Epithelial cell of esophagus (primary cell): ENCODE data around the gene ABCA12.
"Not testable (repeated sequence)": the region's sequence is repeated elsewhere in the genome, so short reads cannot be mapped to it uniquely, and the experiment has no call there.

Source experiments
- DNase-seq: peaks from one replicate; pipeline ENCODE4 v3.0.0; 2010; ENCODE audit warnings: low read depth
- H3K4me3 ChIP-seq: 2 replicates; pipeline ENCODE4 v1.5.1; 2011; ENCODE audit warnings: mild to moderate bottlenecking, low read length, control low read depth
- CTCF ChIP-seq: IDR thresholded peaks from 2 replicates; pipeline ENCODE4 v1.5.1; 2011; ENCODE audit warnings: low read depth, mild to moderate bottlenecking, low read length, control low read depth, inconsistent platforms; ENCODE audit not compliant: insufficient read depth; ENCODE audit errors: missing control alignments

The ABCA12 gene

DNA sequence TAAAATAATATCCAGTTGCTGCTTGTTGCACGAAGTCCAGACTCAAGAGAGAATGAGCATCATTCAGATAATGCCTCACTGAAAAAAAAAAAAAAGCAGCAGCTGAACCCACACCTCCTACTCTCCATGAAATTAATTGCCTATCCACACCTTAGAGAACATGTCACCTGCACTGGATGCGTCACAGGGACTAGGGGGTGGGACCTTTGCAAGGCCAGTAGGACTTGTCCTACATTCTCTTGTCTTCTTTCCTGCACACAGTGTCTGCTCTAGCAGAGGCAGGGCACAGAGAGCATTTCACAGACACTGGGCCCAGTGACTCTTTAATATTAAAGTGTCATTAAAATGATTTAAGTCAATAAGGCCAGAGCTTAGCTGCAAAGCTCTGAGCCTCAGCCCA is at the start of gene ABCA12:
TSS of gene ABCA12 (minus strand) at position 148 of the 400 bp plus-strand sequence. CDS start 418 bp downstream, outside the sequence.
- TF ChIP-seq CTCF = no peak
- H3K4me3 ChIP-seq = peak within 1 kb of the TSS; percentile 62
- peak; percentile 78 for DNase-seq

DNA sequence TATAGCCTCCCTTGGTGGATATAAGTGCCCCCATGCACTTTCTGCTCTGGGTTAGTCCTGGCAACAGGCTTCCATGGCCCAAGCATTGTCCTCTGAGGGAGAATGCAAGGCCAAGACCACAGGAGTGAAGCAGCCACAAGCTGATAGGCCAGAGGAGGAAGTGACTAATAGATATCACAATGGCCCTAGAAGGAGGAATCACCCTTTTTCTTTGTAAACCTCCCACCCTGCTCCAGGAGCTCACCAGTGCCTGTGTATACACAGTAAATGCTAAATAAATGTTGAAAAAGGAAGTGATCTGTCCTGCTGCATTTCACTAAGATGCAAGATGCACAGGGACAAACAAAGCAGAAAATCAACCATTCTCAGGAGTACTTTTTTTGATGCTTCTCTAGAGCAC is 49.7 kb upstream of the ABCA12 start:
- DNase-seq = no peak
- H3K4me3 ChIP-seq = no peak overlapping the region
- no peak for TF ChIP-seq CTCF

GRCh38 chr2:215186021-215186420 is 47.6 kb upstream of the ABCA12 start:
- no peak for TF ChIP-seq CTCF
- no peak for DNase-seq
- H3K4me3 ChIP-seq = no peak overlapping the region

DNA sequence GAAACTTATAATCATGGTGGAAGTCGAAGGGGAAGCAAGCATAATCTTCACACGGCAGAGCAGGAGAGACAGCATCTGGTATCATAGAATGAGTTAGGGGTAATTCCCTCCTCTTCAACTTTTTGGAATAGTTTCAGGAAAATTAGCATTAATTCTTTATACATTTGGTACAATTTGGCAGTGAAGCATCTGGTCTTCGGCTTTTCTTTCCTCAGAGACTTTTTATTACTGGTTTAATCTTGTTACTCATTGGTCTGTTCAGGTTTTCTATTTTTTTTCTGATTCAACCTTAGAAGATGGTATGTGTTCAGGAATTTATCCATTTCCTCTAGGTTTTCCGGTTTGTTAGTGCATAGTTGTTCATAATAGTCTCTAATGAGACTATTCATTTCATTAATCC is 39.7 kb upstream of the ABCA12 start:
- DNase-seq = no peak
- no peak overlapping the region for H3K4me3 ChIP-seq
- no peak for TF ChIP-seq CTCF

DNA sequence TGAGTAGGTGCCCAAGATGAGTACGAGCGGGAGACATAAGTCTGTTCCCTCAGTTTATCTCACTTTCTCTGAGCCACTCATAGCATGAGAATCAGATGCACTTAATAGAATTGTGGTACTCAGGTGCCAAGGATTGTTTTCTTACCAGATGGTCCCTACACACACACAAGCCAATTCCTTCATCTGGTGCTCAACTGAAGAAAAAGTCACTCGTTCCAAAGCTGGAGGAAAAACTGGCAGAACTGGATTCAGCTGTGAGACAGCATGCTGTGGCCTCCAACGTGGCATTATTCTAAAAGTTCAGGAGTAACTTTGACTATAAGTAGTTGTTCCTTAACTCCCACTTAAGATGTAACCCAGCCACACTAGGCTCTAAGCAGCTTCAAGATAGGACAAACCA is 33.4 kb upstream of the ABCA12 start:
- DNase-seq = peak; percentile 41
- TF ChIP-seq CTCF = no peak
- no peak overlapping the region for H3K4me3 ChIP-seq

DNA sequence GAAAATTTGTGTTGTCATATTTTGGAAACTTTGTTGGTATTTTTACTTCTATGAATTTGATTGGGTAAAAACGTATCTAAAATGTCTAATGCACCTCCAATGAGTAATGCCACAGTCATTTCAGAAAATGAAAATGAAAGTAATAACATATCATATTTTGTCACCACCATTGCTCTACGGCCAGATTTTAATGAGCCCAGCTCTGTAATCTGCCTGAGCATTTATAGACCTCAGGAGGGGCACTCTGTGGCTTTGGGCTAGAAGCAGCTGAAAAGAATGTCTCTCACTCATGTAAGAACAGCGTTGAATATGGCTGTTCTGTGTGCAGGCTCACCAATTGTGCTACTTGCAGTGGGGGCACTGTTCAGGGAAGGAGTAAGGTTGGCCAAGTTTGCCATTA is 32.7 kb upstream of the ABCA12 start:
- TF ChIP-seq CTCF = no peak
- no peak overlapping the region for H3K4me3 ChIP-seq
- DNase-seq = no peak

DNA sequence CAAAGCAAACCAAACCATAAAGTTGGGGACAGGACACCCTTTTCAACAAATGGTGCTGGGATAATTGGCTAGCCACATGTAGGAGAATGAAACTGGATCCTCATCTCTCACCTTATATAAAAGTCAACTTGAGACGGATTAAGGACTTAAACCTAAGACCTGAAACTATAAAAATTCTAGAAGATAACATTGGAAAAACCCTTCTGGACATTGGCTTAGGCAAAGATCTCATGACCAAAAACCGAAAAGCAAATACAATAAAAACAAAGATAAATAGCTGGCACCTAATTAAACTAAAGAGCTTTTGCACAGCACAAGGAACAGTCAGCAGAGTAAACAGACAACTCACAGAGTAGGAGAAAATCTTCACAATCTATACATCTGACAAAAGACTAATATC is 28.1 kb upstream of the ABCA12 start:
- not testable (repeated sequence) for DNase-seq, H3K4me3 ChIP-seq

DNA sequence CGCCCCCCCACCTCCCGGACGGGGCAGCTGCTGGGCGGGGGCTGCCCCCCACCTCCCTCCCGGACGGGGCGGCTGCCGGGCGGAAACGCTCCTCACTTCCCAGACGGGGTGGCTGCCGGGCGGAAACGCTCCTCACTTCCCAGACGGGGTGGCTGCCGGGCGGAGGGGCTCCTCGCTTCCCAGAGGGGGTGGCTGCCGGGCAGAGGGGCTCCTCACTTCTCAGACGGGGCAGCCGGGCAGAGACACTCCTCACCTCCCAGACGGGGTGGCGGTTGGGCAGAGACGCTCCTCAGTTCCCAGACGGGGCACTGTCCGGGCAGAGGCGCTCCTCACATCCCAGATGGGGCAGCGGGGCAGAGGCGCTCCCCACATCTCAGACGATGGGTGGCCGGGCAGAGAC is 24.9 kb upstream of the ABCA12 start:
- H3K4me3 ChIP-seq, DNase-seq: not testable (repeated sequence)
